ENCODE measurements around the gene RFNG.

RFNG gene

GRCh38 chr17:82018152-82018988 lies 33.2 kb downstream of the RFNG start:
- no peak for DNase-seq (ENCODE audit: low read depth)
- no peak for TF ChIP-seq CTCF (conservative IDR thresholded peaks at IDR 0.05; ENCODE audit: low read depth, low read length)
- H3K4me3 ChIP-seq (ENCODE audit: low read depth, low read length) = no peak overlapping the region

- TF ChIP-seq CTCF (conservative IDR thresholded peaks at IDR 0.05; ENCODE audit: low read depth, low read length) = no peak
- DNase-seq (ENCODE audit: low read depth) = no peak
These were observed 33.9 kb downstream of the RFNG start for GRCh38 chr17:82017612-82018151.

GRCh38 chr17:82016875-82017459 lies 34.6 kb downstream of the RFNG start:
- DNase-seq (ENCODE audit: low read depth) = no peak
- no peak overlapping the region for H3K4me3 ChIP-seq (ENCODE audit: low read depth, low read length)
- TF ChIP-seq CTCF (conservative IDR thresholded peaks at IDR 0.05; ENCODE audit: low read depth, low read length) = no peak

More at GRCh38 chr17:82017612-82018151, 33.9 kb downstream of the RFNG start:
- no peak overlapping the region for H3K4me3 ChIP-seq (ENCODE audit: low read depth, low read length)

- no peak for TF ChIP-seq CTCF (conservative IDR thresholded peaks at IDR 0.05; ENCODE audit: low read depth, low read length)
- DNase-seq (ENCODE audit: low read depth) = no peak
- no peak overlapping the region for H3K4me3 ChIP-seq (ENCODE audit: low read depth, low read length)
These were observed 35.3 kb downstream of the RFNG start for GRCh38 chr17:82016061-82016874.

GRCh38 chr17:82015311-82015971 lies 36.2 kb downstream of the RFNG start:
- no peak for DNase-seq (ENCODE audit: low read depth)
- H3K4me3 ChIP-seq (ENCODE audit: low read depth, low read length) = no peak overlapping the region
- no peak for TF ChIP-seq CTCF (conservative IDR thresholded peaks at IDR 0.05; ENCODE audit: low read depth, low read length)

- TF ChIP-seq CTCF (conservative IDR thresholded peaks at IDR 0.05; ENCODE audit: low read depth, low read length) = no peak
- H3K4me3 ChIP-seq (ENCODE audit: low read depth, low read length) = no peak overlapping the region
These were observed 36.7 kb downstream of the RFNG start for GRCh38 chr17:82014971-82015310.

More at GRCh38 chr17:82014971-82015310, 36.7 kb downstream of the RFNG start:
- no peak for DNase-seq (ENCODE audit: low read depth)
